ENCODE data around the gene CLIP1. TPM values are rescaled to one million over a fixed set of nuclear protein-coding genes. Genes with fewer than 3 reads are reported as not detected.

The CLIP1 gene
- polyA plus RNA-seq, 4 donors: 16.1 to 34.9 (median 19.7) TPM

GRCh38 chr12:122303068-122303467 lies 119.4 kb downstream of the CLIP1 start:
- peaks cover 0 to 32% (median 4%) of the 10 kb centered on the region in 3 donors for H3K36me3 ChIP-seq (ENCODE audit: control insufficient read depth in 3 of 3, insufficient read depth in 2 of 3, low read depth in 1 of 3, low read length in 3 of 3)
- no peak for DNase-seq
- 76 to 82% (median 81%) methylated on average over 4 of the region's 4 CpGs for WGBS, 3 donors

GRCh38 chr12:122298071-122298748 lies 124.3 kb downstream of the CLIP1 start:
- Histone ChIP-seq H3K36me3 (ENCODE audit: control insufficient read depth in 3 of 3, insufficient read depth in 2 of 3, low read depth in 1 of 3, low read length in 3 of 3) (peaks cover 8 to 32% (median 9%) of the 10 kb centered on the region in 3 donors), H3K4me3 (ENCODE audit: low read depth in 1 of 3, low read length in 3 of 3) (no peak overlapping the region), H3K9me3 (ENCODE audit: control insufficient read depth in 2 of 2, insufficient read depth in 1 of 2, low read depth in 1 of 2, low read length in 1 of 2) (no peaks in the 10 kb centered on the region), H3K27me3 (ENCODE audit: control insufficient read depth in 3 of 3, insufficient read depth in 3 of 3, low read length in 3 of 3) (no peaks in the 10 kb centered on the region), H3K4me1 (ENCODE audit: control insufficient read depth in 3 of 3, insufficient read depth in 2 of 3, low read depth in 1 of 3, low read length in 2 of 3) (no peaks in the 10 kb centered on the region), H3K27ac (ENCODE audit: low read depth in 1 of 3, low read length in 2 of 3) (no peak overlapping the region)
- WGBS, 3 donors: 92 to 97% (median 93%) methylated on average over 14 of the region's 14 CpGs
- no peak for FAIRE-seq
- no peak for DNase-seq

More at GRCh38 chr12:122303068-122303467, 119.4 kb downstream of the CLIP1 start:
- Histone ChIP-seq H3K27me3 (ENCODE audit: control insufficient read depth in 3 of 3, insufficient read depth in 3 of 3, low read length in 3 of 3) (no peaks in the 10 kb centered on the region), H3K27ac (ENCODE audit: low read depth in 1 of 3, low read length in 2 of 3) (no peak overlapping the region), H3K4me1 (ENCODE audit: control insufficient read depth in 3 of 3, insufficient read depth in 2 of 3, low read depth in 1 of 3, low read length in 2 of 3) (no peaks in the 10 kb centered on the region), H3K4me3 (ENCODE audit: low read depth in 1 of 3, low read length in 3 of 3) (no peak overlapping the region), H3K9me3 (ENCODE audit: control insufficient read depth in 2 of 2, insufficient read depth in 1 of 2, low read depth in 1 of 2, low read length in 1 of 2) (no peaks in the 10 kb centered on the region)
- FAIRE-seq: no peak

- FAIRE-seq (no peak), DNase-seq (no peak)
- Histone ChIP-seq H3K27ac (ENCODE audit: low read depth in 1 of 3, low read length in 2 of 3) (no peak overlapping the region), H3K4me1 (ENCODE audit: control insufficient read depth in 3 of 3, insufficient read depth in 2 of 3, low read depth in 1 of 3, low read length in 2 of 3) (no peaks in the 10 kb centered on the region), H3K4me3 (ENCODE audit: low read depth in 1 of 3, low read length in 3 of 3) (no peak overlapping the region), H3K9me3 (ENCODE audit: control insufficient read depth in 2 of 2, insufficient read depth in 1 of 2, low read depth in 1 of 2, low read length in 1 of 2) (no peaks in the 10 kb centered on the region), H3K36me3 (ENCODE audit: control insufficient read depth in 3 of 3, insufficient read depth in 2 of 3, low read depth in 1 of 3, low read length in 3 of 3) (peaks cover 8 to 30% (median 9%) of the 10 kb centered on the region in 3 donors), H3K27me3 (ENCODE audit: control insufficient read depth in 3 of 3, insufficient read depth in 3 of 3, low read length in 3 of 3) (no peaks in the 10 kb centered on the region)
- 95 to 100% (median 97%) methylated on average over 9 of the region's 9 CpGs for WGBS, 3 donors
Measured at GRCh38 chr12:122297494-122297893, 125.0 kb downstream of the CLIP1 start.

GRCh38 chr12:122295877-122296276 lies 126.6 kb downstream of the CLIP1 start:
- no peak overlapping the region for H3K4me3 ChIP-seq (ENCODE audit: low read depth in 1 of 3, low read length in 3 of 3)
- DNase-seq (no peak), FAIRE-seq (no peak)
- no peaks in the 10 kb centered on the region for H3K27me3 ChIP-seq (ENCODE audit: control insufficient read depth in 3 of 3, insufficient read depth in 3 of 3, low read length in 3 of 3)
- no peak overlapping the region for H3K27ac ChIP-seq (ENCODE audit: low read depth in 1 of 3, low read length in 2 of 3)
- no peaks in the 10 kb centered on the region for H3K4me1 ChIP-seq (ENCODE audit: control insufficient read depth in 3 of 3, insufficient read depth in 2 of 3, low read depth in 1 of 3, low read length in 2 of 3)
- H3K36me3 ChIP-seq (ENCODE audit: control insufficient read depth in 3 of 3, insufficient read depth in 2 of 3, low read depth in 1 of 3, low read length in 3 of 3): peaks cover 9 to 38% (median 10%) of the 10 kb centered on the region in 3 donors
- H3K9me3 ChIP-seq (ENCODE audit: control insufficient read depth in 2 of 2, insufficient read depth in 1 of 2, low read depth in 1 of 2, low read length in 1 of 2): no peaks in the 10 kb centered on the region

- Histone ChIP-seq H3K27me3 (ENCODE audit: control insufficient read depth in 3 of 3, insufficient read depth in 3 of 3, low read length in 3 of 3) (no peaks in the 10 kb centered on the region), H3K27ac (ENCODE audit: low read depth in 1 of 3, low read length in 2 of 3) (no peak overlapping the region), H3K36me3 (ENCODE audit: control insufficient read depth in 3 of 3, insufficient read depth in 2 of 3, low read depth in 1 of 3, low read length in 3 of 3) (peaks cover 8 to 29% (median 9%) of the 10 kb centered on the region in 3 donors), H3K4me3 (ENCODE audit: low read depth in 1 of 3, low read length in 3 of 3) (no peak overlapping the region), H3K4me1 (ENCODE audit: control insufficient read depth in 3 of 3, insufficient read depth in 2 of 3, low read depth in 1 of 3, low read length in 2 of 3) (no peaks in the 10 kb centered on the region), H3K9me3 (ENCODE audit: control insufficient read depth in 2 of 2, insufficient read depth in 1 of 2, low read depth in 1 of 2, low read length in 1 of 2) (no peaks in the 10 kb centered on the region)
- WGBS, 3 donors: 89 to 90% (median 90%) methylated on average over 3 of the region's 3 CpGs
- DNase-seq (no peak), FAIRE-seq (no peak)
Measured at GRCh38 chr12:122293081-122293480, 129.4 kb downstream of the CLIP1 start.

- DNase-seq (no peak), FAIRE-seq (no peak)
- Histone ChIP-seq H3K27me3 (ENCODE audit: control insufficient read depth in 3 of 3, insufficient read depth in 3 of 3, low read length in 3 of 3) (no peaks in the 10 kb centered on the region), H3K4me1 (ENCODE audit: control insufficient read depth in 3 of 3, insufficient read depth in 2 of 3, low read depth in 1 of 3, low read length in 2 of 3) (no peaks in the 10 kb centered on the region), H3K9me3 (ENCODE audit: control insufficient read depth in 2 of 2, insufficient read depth in 1 of 2, low read depth in 1 of 2, low read length in 1 of 2) (no peaks in the 10 kb centered on the region), H3K4me3 (ENCODE audit: low read depth in 1 of 3, low read length in 3 of 3) (no peak overlapping the region), H3K36me3 (ENCODE audit: control insufficient read depth in 3 of 3, insufficient read depth in 2 of 3, low read depth in 1 of 3, low read length in 3 of 3) (peaks cover 5 to 28% (median 8%) of the 10 kb centered on the region in 3 donors), H3K27ac (ENCODE audit: low read depth in 1 of 3, low read length in 2 of 3) (no peak overlapping the region)
- 94 to 96% (median 96%) methylated on average over 8 of the region's 8 CpGs for WGBS, 3 donors
Measured at GRCh38 chr12:122291431-122291830, 131.0 kb downstream of the CLIP1 start.

- Histone ChIP-seq H3K27ac (ENCODE audit: low read depth in 1 of 3, low read length in 2 of 3) (no peak overlapping the region), H3K4me3 (ENCODE audit: low read depth in 1 of 3, low read length in 3 of 3) (no peak overlapping the region), H3K27me3 (ENCODE audit: control insufficient read depth in 3 of 3, insufficient read depth in 3 of 3, low read length in 3 of 3) (no peaks in the 10 kb centered on the region), H3K4me1 (ENCODE audit: control insufficient read depth in 3 of 3, insufficient read depth in 2 of 3, low read depth in 1 of 3, low read length in 2 of 3) (peaks cover 0 to 6% (median 0%) of the 10 kb centered on the region in 3 donors), H3K36me3 (ENCODE audit: control insufficient read depth in 3 of 3, insufficient read depth in 2 of 3, low read depth in 1 of 3, low read length in 3 of 3) (peaks cover 8 to 27% (median 10%) of the 10 kb centered on the region in 3 donors), H3K9me3 (ENCODE audit: control insufficient read depth in 2 of 2, insufficient read depth in 1 of 2, low read depth in 1 of 2, low read length in 1 of 2) (no peaks in the 10 kb centered on the region)
- FAIRE-seq (no peak), DNase-seq (no peak)
- WGBS, 3 donors: 96 to 97% (median 97%) methylated on average over 5 of the region's 5 CpGs
Measured at GRCh38 chr12:122283680-122284079, 138.8 kb downstream of the CLIP1 start.

- Histone ChIP-seq H3K27me3 (ENCODE audit: control insufficient read depth in 3 of 3, insufficient read depth in 3 of 3, low read length in 3 of 3) (no peaks in the 10 kb centered on the region), H3K9me3 (ENCODE audit: control insufficient read depth in 2 of 2, insufficient read depth in 1 of 2, low read depth in 1 of 2, low read length in 1 of 2) (no peaks in the 10 kb centered on the region), H3K27ac (ENCODE audit: low read depth in 1 of 3, low read length in 2 of 3) (no peak overlapping the region), H3K36me3 (ENCODE audit: control insufficient read depth in 3 of 3, insufficient read depth in 2 of 3, low read depth in 1 of 3, low read length in 3 of 3) (peaks cover 7 to 30% (median 13%) of the 10 kb centered on the region in 3 donors), H3K4me3 (ENCODE audit: low read depth in 1 of 3, low read length in 3 of 3) (no peak overlapping the region), H3K4me1 (ENCODE audit: control insufficient read depth in 3 of 3, insufficient read depth in 2 of 3, low read depth in 1 of 3, low read length in 2 of 3) (peaks cover 0 to 6% (median 0%) of the 10 kb centered on the region in 3 donors)
- no peak for DNase-seq
- 85 to 88% (median 86%) methylated on average over 4 of the region's 4 CpGs for WGBS, 3 donors
- FAIRE-seq: no peak
Measured at GRCh38 chr12:122282061-122282460, 140.4 kb downstream of the CLIP1 start.

- no peaks in the 10 kb centered on the region for H3K27me3 ChIP-seq (ENCODE audit: control insufficient read depth in 3 of 3, insufficient read depth in 3 of 3, low read length in 3 of 3)
- no peak for DNase-seq
- H3K36me3 ChIP-seq (ENCODE audit: control insufficient read depth in 3 of 3, insufficient read depth in 2 of 3, low read depth in 1 of 3, low read length in 3 of 3): peaks cover 2 to 27% (median 14%) of the 10 kb centered on the region in 3 donors
- no peaks in the 10 kb centered on the region for H3K9me3 ChIP-seq (ENCODE audit: control insufficient read depth in 2 of 2, insufficient read depth in 1 of 2, low read depth in 1 of 2, low read length in 1 of 2)
- H3K27ac ChIP-seq (ENCODE audit: low read depth in 1 of 3, low read length in 2 of 3): no peak overlapping the region
- H3K4me1 ChIP-seq (ENCODE audit: control insufficient read depth in 3 of 3, insufficient read depth in 2 of 3, low read depth in 1 of 3, low read length in 2 of 3): peaks cover 0 to 6% (median 0%) of the 10 kb centered on the region in 3 donors
- H3K4me3 ChIP-seq (ENCODE audit: low read depth in 1 of 3, low read length in 3 of 3): no peak overlapping the region
- no peak for FAIRE-seq
- WGBS, 3 donors: 75 to 83% (median 81%) methylated on average over 7 of the region's 7 CpGs
Measured at GRCh38 chr12:122276242-122276641, 146.2 kb downstream of the CLIP1 start.

All from small intestine (tissue), 7 donors.